Gastroesophageal sphincter (tissue), 4 donors: Measurements from ENCODE around the gene KCNAB1. TPM values are rescaled to one million over a fixed set of nuclear protein-coding genes. Genes with fewer than 3 reads are reported as not detected.

Experiments used
- ATAC-seq: fragments of 150-250 bp; one replicate; pipeline ENCODE4 v1.9.1; 2016; ENCODE audit warnings: mild to moderate bottlenecking, moderate library complexity
- H3K27ac ChIP-seq, 4 donors: fragments of 200-600 bp; sonication (generic) in 3 of 4; 1 replicate in 3 of 4; 2 replicates in 1 of 4; pipeline ENCODE4 v1.5.1; 2016 to 2019
- H3K27me3 ChIP-seq: fragments of 200-600 bp; sonication (generic); one replicate; pipeline ENCODE4 v1.5.1; 2019
- H3K36me3 ChIP-seq, 2 donors: fragments of 200-600 bp; sonication (generic); one replicate each; pipeline ENCODE4 v1.5.1; 2019; ENCODE audit warnings: control low read depth in 1 of 2
- H3K4me1 ChIP-seq, 3 donors: fragments of 200-600 bp; sonication (generic); 1 replicate in 2 of 3; 2 replicates in 1 of 3; pipeline ENCODE4 v1.5.1; 2016 to 2019; ENCODE audit warnings: control low read depth in 2 of 3
- H3K4me3 ChIP-seq, 2 donors: fragments of 200-600 bp; sonication (generic); one replicate each; pipeline ENCODE4 v1.5.1; 2019; ENCODE audit warnings: mild to moderate bottlenecking in 1 of 2, moderate library complexity in 1 of 2
- H3K9me3 ChIP-seq, 3 donors: fragments of 200-600 bp; sonication (generic); one replicate each; pipeline ENCODE4 v1.5.1; 2017 to 2019; ENCODE audit warnings: control low read depth in 2 of 3
- CTCF ChIP-seq, 4 experiments: fragments of 200-600 bp in 2 of 4; fragments of 450-650 bp in 2 of 4; sonication (generic) in 1 of 4; IDR thresholded peaks; one replicate each; pipeline ENCODE4 v1.5.1; 2017 to 2019; ENCODE audit warnings: antibody characterized with exemption in 4 of 4, mild to moderate bottlenecking in 2 of 4, moderate library complexity in 2 of 4
- EP300 ChIP-seq: sonication (generic); formaldehyde crosslinking; IDR thresholded peaks from one replicate; pipeline ENCODE4 v1.6.1; 2017; ENCODE audit warnings: antibody characterized with exemption, mild to moderate bottlenecking
- POLR2A ChIP-seq, 2 donors: fragments of 450-650 bp; IDR thresholded peaks; one replicate each; pipeline ENCODE4 v1.6.1; 2017; ENCODE audit warnings: antibody characterized with exemption in 2 of 2, mild to moderate bottlenecking in 2 of 2, moderate library complexity in 1 of 2
- POLR2AphosphoS5 ChIP-seq: sonication (generic); formaldehyde crosslinking; IDR thresholded peaks from one replicate; pipeline ENCODE4 v1.6.1; 2017; ENCODE audit warnings: antibody characterized with exemption
- WGBS, 2 donors: methylation state at CpG; one replicate each; pipeline ENCODE4 v1.1.5; 2018; ENCODE audit warnings: low coverage in 1 of 2; 5-methylcytosine and 5-hydroxymethylcytosine counted together
- total RNA-seq, 4 donors: library from RNA; depleted of rRNA; stranded (reverse); fragments of >200 nt; gene quantifications; one replicate each; pipeline ENCODE4 v1.1.0, GENCODE V29; 2016

The KCNAB1 gene
- total RNA-seq, 4 donors from 2014 or later: 0.31 to 6.3 (median 1.9) TPM

- H3K27ac ChIP-seq: no peak overlapping the region
- H3K36me3 ChIP-seq: no peaks in the 10 kb centered on the region
- TF ChIP-seq POLR2AphosphoS5 (no peak), EP300 (no peak)
- peaks cover 0 to 6% (median 0%) of the 10 kb centered on the region in 3 donors for H3K4me1 ChIP-seq
- WGBS, 2 donors: 94 to 100% methylated on average over 1 of the region's 1 CpG
- H3K4me3 ChIP-seq: no peak overlapping the region
- H3K9me3 ChIP-seq: no peaks in the 10 kb centered on the region
- ATAC-seq: no peak
- H3K27me3 ChIP-seq: no peaks in the 10 kb centered on the region
These were observed 292.2 kb downstream of the KCNAB1 start for GRCh38 chr3:156412600-156412999.

GRCh38 chr3:156413293-156413892 is 293.0 kb downstream of the KCNAB1 start:
- no peak for ATAC-seq
- Histone ChIP-seq H3K4me1 (peaks cover 0 to 12% (median 0%) of the 10 kb centered on the region in 3 donors), H3K27ac (no peak overlapping the region), H3K9me3 (no peaks in the 10 kb centered on the region), H3K36me3 (no peaks in the 10 kb centered on the region), H3K27me3 (no peaks in the 10 kb centered on the region), H3K4me3 (no peak overlapping the region)
- TF ChIP-seq POLR2AphosphoS5 (no peak), CTCF (IDR thresholded peaks at IDR 0.05) (no peak), EP300 (no peak), POLR2A (IDR thresholded peaks at IDR 0.05) (no peak)
- 71 to 75% methylated on average over 1 to 4 of the region's 4 CpGs for WGBS, 2 donors

- H3K27me3 ChIP-seq: no peaks in the 10 kb centered on the region
- ATAC-seq: no peak
These were observed 296.6 kb downstream of the KCNAB1 start for GRCh38 chr3:156416846-156417558.

GRCh38 chr3:156417559-156418132 is 297.3 kb downstream of the KCNAB1 start:
- peaks cover 0 to 12% (median 0%) of the 10 kb centered on the region in 3 donors for H3K4me1 ChIP-seq
- H3K9me3 ChIP-seq: no peaks in the 10 kb centered on the region

More at GRCh38 chr3:156416846-156417558, 296.6 kb downstream of the KCNAB1 start:
- WGBS, 2 donors: 61 to 83% methylated on average over 3 of the region's 3 CpGs
- H3K27ac ChIP-seq: no peak overlapping the region
- H3K4me1 ChIP-seq: peaks cover 0 to 12% (median 0%) of the 10 kb centered on the region in 3 donors
- H3K4me3 ChIP-seq: no peak overlapping the region
- no peaks in the 10 kb centered on the region for H3K9me3 ChIP-seq
- TF ChIP-seq POLR2AphosphoS5 (no peak), EP300 (no peak)
- H3K36me3 ChIP-seq: no peaks in the 10 kb centered on the region

GRCh38 chr3:156418428-156418827 is 298.1 kb downstream of the KCNAB1 start:
- TF ChIP-seq EP300 (no peak), CTCF (IDR thresholded peaks at IDR 0.05) (no peak), POLR2A (IDR thresholded peaks at IDR 0.05) (no peak), POLR2AphosphoS5 (no peak)
- Histone ChIP-seq H3K27ac (no peak overlapping the region), H3K4me3 (no peak overlapping the region), H3K36me3 (no peaks in the 10 kb centered on the region), H3K27me3 (no peaks in the 10 kb centered on the region), H3K9me3 (no peaks in the 10 kb centered on the region), H3K4me1 (peaks cover 0 to 12% (median 0%) of the 10 kb centered on the region in 3 donors)
- WGBS, 2 donors: 44 to 89% methylated on average over 1 to 2 of the region's 2 CpGs
- ATAC-seq: no peak

More at GRCh38 chr3:156417559-156418132, 297.3 kb downstream of the KCNAB1 start:
- Histone ChIP-seq H3K36me3 (no peaks in the 10 kb centered on the region), H3K27ac (no peak overlapping the region), H3K27me3 (no peaks in the 10 kb centered on the region), H3K4me3 (no peak overlapping the region)
- no peak for TF ChIP-seq EP300
- no peak for TF ChIP-seq POLR2AphosphoS5
- no peak for TF ChIP-seq POLR2A (IDR thresholded peaks at IDR 0.05)
- TF ChIP-seq CTCF (IDR thresholded peaks at IDR 0.05): no peak
- WGBS, 2 donors: 53 to 66% methylated on average over 4 of the region's 4 CpGs
- no peak for ATAC-seq
